HG03575 (cell line): Measurements from ENCODE around the gene CGRRF1.

Experiments
- ATAC-seq: cut with Tn5 transposase; IDR thresholded peaks from one replicate; pipeline ENCODE4 v1.9.1; 2021; ENCODE audit not compliant: unreplicated experiment, insufficient number of reproducible peaks, low FRiP score; ENCODE audit errors: extremely low read depth

Gene CGRRF1

GRCh38 chr14:54488646-54489317 is 20.9 kb upstream of the CGRRF1 start, which contains the start of gene GMFB:
GMFB (minus strand) TSS chr14:54488980; CDS start chr14:54488927, 53 bp downstream.
- ATAC-seq = peak; percentile 57

- no peak for ATAC-seq
These were observed 20.4 kb upstream of the CGRRF1 start for GRCh38 chr14:54489318-54489683.

GRCh38 chr14:54489731-54490444 is 19.8 kb upstream of the CGRRF1 start:
- ATAC-seq = no peak

- ATAC-seq = no peak
These were observed 19.1 kb upstream of the CGRRF1 start for GRCh38 chr14:54490445-54491175.

GRCh38 chr14:54493293-54493692 is 16.4 kb upstream of the CGRRF1 start:
- ATAC-seq = no peak

- no peak for ATAC-seq
These were observed 12.5 kb upstream of the CGRRF1 start for GRCh38 chr14:54497224-54497623.

- no peak for ATAC-seq
These were observed 11.6 kb upstream of the CGRRF1 start for GRCh38 chr14:54498095-54498531.

GRCh38 chr14:54498579-54498978 is 11.1 kb upstream of the CGRRF1 start:
- ATAC-seq = no peak

- ATAC-seq = no peak
These were observed 9.0 kb upstream of the CGRRF1 start for GRCh38 chr14:54500744-54501143.

GRCh38 chr14:54501480-54501879 is 8.2 kb upstream of the CGRRF1 start:
- ATAC-seq = no peak

GRCh38 chr14:54502602-54503001 is 7.1 kb upstream of the CGRRF1 start:
- no peak for ATAC-seq

- no peak for ATAC-seq
These were observed 6.2 kb upstream of the CGRRF1 start for GRCh38 chr14:54503486-54503885.

GRCh38 chr14:54512393-54512792 is 2.7 kb downstream of the CGRRF1 start:
- ATAC-seq = no peak

GRCh38 chr14:54515670-54516069 is 6.0 kb downstream of the CGRRF1 start:
- no peak for ATAC-seq

GRCh38 chr14:54516709-54517108 is 7.0 kb downstream of the CGRRF1 start:
- no peak for ATAC-seq

- ATAC-seq = no peak
These were observed 14.7 kb downstream of the CGRRF1 start for GRCh38 chr14:54524410-54524809.

- ATAC-seq = no peak
These were observed 19.3 kb downstream of the CGRRF1 start for GRCh38 chr14:54528973-54529372.

- no peak for ATAC-seq
These were observed 20.1 kb downstream of the CGRRF1 start for GRCh38 chr14:54529811-54530210.

GRCh38 chr14:54532111-54533012 is 22.7 kb downstream of the CGRRF1 start:
- ATAC-seq = peak; percentile 94
